Fibroblast of skin of left quadriceps (primary cell): Measurements from ENCODE around the gene LTK.
"Not testable (repeated sequence)": the region's sequence is repeated elsewhere in the genome, so short reads cannot be mapped to it uniquely, and the experiment has no call there.

ENCODE experiments used
- DNase-seq, 2 experiments: peaks; one replicate each; pipeline ENCODE4 v3.0.0-alpha.2; 2013; ENCODE audit warnings: low read depth in 2 of 2

Gene LTK

GRCh38 chr15:41474941-41475340 lies 38.7 kb downstream of the LTK start:
- DNase-seq, result no peak

GRCh38 chr15:41474436-41474835 lies 39.2 kb downstream of the LTK start:
- no peak for DNase-seq

GRCh38 chr15:41473418-41473817 lies 40.2 kb downstream of the LTK start:
- DNase-seq, result no peak

- DNase-seq, result not testable (repeated sequence)
These were observed 44.0 kb downstream of the LTK start for GRCh38 chr15:41469644-41470043.

- DNase-seq, result no peak
These were observed 46.9 kb downstream of the LTK start for GRCh38 chr15:41466711-41467110.

GRCh38 chr15:41465822-41466421 lies 47.7 kb downstream of the LTK start:
- peak; percentile 23 to 32 for DNase-seq

- DNase-seq, result no peak
These were observed 48.6 kb downstream of the LTK start for GRCh38 chr15:41464889-41465580.

- peak in 1 of 2 experiments; percentile 1 for DNase-seq
These were observed 51.4 kb downstream of the LTK start for GRCh38 chr15:41462084-41462795.
